ENCODE results near the gene CCDC38.

The CCDC38 gene

DNA sequence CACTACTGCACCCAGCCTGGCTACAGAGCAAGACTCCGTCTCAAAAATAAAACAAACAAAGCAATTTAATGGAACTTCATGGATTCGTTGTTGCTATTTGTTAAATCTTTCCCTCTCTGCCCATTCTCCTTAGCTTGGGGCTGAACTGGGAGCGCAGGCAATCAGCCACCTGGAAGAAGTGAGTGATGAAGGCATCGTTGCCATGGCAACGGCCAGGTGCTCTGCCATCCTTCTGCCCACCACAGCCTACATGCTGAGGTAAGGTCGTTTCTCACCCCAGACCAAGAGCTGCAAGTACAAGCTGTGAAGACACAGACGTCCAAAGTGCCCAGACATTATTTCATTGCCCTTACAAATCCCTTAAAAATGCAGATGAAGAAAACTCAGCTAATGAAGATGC is 19.8 kb upstream of the CCDC38 start:
- DNase-seq (ENCODE audit: low spot score) = no peak

- DNase-seq (ENCODE audit: low spot score) = no peak
These were observed 17.8 kb upstream of the CCDC38 start for GRCh38 chr12:95960241-95960640.

DNA sequence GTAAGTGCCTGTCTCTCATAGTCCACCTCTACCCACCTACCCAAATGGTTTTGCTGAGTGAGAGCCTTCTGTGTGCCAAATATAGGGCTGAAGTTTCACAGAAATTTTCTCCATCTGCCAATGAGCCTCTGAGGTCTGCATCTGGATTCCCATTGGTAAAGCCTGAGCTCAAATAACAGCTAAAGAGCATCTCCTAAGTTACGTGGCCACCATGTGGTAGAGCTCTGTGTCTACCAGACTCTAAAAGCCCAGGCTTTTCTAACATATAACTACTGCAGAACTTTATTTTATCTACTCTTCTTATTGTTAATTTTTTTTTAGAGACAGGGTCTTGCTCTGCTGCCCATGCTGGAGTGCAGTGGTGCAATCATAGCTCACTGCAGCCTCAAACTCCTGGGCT is 16.7 kb upstream of the CCDC38 start:
- DNase-seq (ENCODE audit: low spot score) = no peak

- no peak for DNase-seq (ENCODE audit: low spot score)
These were observed 14.2 kb upstream of the CCDC38 start for GRCh38 chr12:95956557-95957145.

- DNase-seq (ENCODE audit: low spot score) = no peak
These were observed 13.2 kb upstream of the CCDC38 start for GRCh38 chr12:95955549-95956159.

DNA sequence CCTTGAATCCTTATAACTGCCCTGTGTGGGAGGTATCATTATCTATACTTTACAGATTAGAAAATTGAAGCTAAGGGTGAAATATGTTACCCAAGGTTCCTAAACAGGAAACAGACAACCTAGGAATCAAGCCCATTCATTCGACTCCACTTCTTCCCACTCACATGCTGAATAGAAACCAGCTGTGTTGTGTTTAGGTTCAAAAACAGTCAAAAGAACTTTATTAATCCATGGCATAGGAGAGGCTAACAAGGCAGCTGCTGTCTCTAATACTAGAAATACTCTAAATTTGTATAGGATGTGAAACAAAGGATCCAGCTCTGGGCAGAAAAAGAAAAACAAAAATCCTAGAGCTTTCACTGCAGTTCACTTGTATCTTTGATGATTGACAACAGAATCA is 10.6 kb upstream of the CCDC38 start:
- DNase-seq (ENCODE audit: low spot score) = no peak

DNA sequence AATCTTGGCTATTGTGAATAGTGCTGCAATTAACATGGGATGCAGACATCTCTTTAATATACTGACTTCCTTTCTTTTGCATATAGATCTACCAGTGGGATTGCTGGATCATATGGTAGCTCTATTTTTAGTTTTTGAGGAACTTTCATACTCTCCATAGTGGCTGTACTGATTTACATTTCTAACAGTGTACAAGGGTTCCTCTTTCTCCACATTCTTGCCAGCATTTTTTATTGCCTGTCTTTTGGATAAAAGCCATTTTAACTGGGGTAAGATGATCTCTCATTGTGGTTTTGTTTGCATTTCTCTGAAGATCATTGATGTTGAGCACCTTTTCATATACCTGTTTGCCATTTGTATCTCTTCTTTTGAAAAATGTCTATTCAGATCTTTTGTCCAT is 9.1 kb upstream of the CCDC38 start:
- no peak for DNase-seq (ENCODE audit: low spot score)

GRCh38 chr12:95949477-95950206 is 7.2 kb upstream of the CCDC38 start:
- DNase-seq (ENCODE audit: low spot score) = no peak

DNA sequence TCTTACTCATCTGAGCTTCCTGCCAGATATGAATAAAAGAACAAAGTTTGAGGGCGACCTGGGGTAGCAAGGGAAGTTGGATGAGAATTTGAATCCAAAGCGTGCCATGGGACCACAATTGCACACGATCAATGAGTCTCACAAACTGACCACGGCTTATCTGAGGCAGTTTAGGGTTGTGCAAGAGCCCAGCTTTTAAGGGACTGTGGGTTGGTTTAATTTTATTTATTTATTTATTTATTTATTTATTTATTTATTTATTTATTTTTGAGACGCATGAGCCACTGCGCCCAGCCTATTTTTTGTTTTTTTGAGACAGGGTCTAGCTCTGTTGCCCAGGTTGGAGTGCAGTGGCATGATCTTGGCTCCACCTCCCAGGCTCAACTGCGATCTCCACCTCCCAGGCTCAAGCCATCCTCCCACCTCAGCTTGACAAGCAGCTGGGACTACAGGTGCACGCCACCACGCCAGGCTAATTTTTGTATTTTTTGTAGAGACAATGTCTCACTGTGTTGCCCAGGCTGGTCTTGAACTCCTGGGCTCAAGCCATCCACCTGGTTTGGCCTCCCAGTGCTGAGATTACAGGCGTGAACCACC is 1.8 kb upstream of the CCDC38 start:
- no peak for DNase-seq (ENCODE audit: low spot score)

GRCh38 chr12:95943330-95943842 is 972 bp upstream of the CCDC38 start, which contains the start of gene AMDHD1:
TSS of gene AMDHD1 (plus strand) at chr12:95943331. CDS start at chr12:95943399, 68 bp downstream.
- DNase-seq (ENCODE audit: low spot score) = peak; percentile 60

- DNase-seq (ENCODE audit: low spot score) = peak; percentile 38
These were observed 302 bp downstream of the CCDC38 start for GRCh38 chr12:95942101-95942523.

- DNase-seq (ENCODE audit: low spot score) = no peak
These were observed 1.9 kb downstream of the CCDC38 start for GRCh38 chr12:95940514-95940913.

- DNase-seq (ENCODE audit: low spot score) = no peak
These were observed 20.2 kb downstream of the CCDC38 start for GRCh38 chr12:95922231-95922630.

GRCh38 chr12:95919110-95919509 is 23.3 kb downstream of the CCDC38 start:
- DNase-seq (ENCODE audit: low spot score) = no peak

DNA sequence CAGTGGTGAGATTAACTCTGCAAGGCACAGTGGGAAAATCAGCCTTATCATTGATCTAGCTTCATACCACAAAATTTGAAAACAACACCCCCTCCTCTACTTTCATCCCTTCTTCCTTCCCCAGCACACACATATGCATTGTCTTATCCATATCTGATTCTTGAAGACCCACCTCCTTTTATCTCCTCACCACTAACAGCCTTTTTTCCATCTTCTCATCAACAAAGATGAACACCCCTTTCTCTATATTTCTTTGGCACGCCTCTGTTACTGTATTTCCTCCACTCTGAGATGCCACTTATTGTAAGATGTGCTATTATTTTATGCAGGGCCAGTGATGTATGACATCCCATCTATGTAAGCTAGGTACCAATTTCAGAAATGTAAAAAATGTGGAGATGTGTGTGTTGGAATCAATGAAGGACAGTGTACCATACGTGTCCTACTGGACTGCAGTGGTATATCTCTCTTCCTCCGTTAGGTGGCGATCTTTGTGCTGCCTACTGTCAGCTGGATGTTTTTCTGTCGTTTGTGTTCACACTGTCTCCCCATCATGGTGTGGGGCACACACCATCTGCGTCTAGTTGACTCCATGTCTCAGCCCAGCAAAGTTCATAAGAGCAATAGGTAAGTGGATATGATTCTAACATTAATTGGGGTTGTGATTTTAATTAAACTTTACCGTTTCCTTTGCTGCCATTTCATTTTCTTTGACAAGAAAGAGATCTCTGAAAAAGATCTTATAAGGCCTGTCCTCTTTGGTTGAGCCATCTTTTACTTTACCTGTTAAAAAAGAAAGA is 24.0 kb downstream of the CCDC38 start:
- DNase-seq (ENCODE audit: low spot score) = peak; percentile 43

- DNase-seq (ENCODE audit: low spot score) = no peak
These were observed 32.5 kb downstream of the CCDC38 start for GRCh38 chr12:95909871-95910270.

GRCh38 chr12:95908573-95908972 is 33.8 kb downstream of the CCDC38 start:
- no peak for DNase-seq (ENCODE audit: low spot score)

GRCh38 chr12:95898081-95898480 is 44.3 kb downstream of the CCDC38 start:
- DNase-seq (ENCODE audit: low spot score) = no peak

DNA sequence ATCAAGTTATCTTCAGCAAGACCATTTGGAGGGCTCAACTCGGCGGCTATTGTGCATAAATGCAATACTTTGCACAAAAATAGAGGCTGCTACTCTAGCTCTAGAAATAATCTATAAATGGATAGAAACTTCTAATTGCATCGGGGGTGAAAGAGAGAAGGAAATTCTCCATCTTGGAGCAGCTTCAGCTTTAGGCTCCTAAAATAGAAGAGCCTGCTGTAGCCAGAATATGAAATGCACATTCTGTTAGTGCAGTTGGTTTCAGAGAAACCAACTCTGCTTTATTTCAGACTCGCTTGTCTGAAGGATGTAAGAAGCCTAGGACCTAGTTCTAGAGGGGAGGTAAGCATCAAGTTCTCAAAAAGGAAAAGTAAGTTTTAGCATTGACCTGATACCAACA is 45.6 kb downstream of the CCDC38 start:
- DNase-seq (ENCODE audit: low spot score) = no peak

GRCh38 chr12:95890958-95891357 is 51.5 kb downstream of the CCDC38 start:
- DNase-seq (ENCODE audit: low spot score) = no peak

- DNase-seq (ENCODE audit: low spot score) = no peak
These were observed 55.1 kb downstream of the CCDC38 start for GRCh38 chr12:95887311-95887710.

All from SK-N-DZ (cell line).